Measurements from ENCODE around the gene RAB35. TPM values are rescaled to one million over a fixed set of nuclear protein-coding genes. Genes with fewer than 3 reads are reported as not detected.

The RAB35 gene
- total RNA-seq, 6 donors from 2014 or later = 14.2 to 63.1 (median 23.2) TPM

- ATAC-seq (ENCODE audit: low FRiP score in 2 of 2) (no peak), DNase-seq (no peak)
- H3K4me3 ChIP-seq = no peak overlapping the region
- WGBS, 2 donors = 71 to 86% methylated on average over 8 of the region's 8 CpGs
- no peak overlapping the region for H3K27ac ChIP-seq
- no peaks in the 10 kb centered on the region for H3K27me3 ChIP-seq
- no peak for TF ChIP-seq POLR2A (IDR thresholded peaks at IDR 0.05)
- TF ChIP-seq POLR2AphosphoS5 (IDR thresholded peaks at IDR 0.05) = no peak
- no peak for TF ChIP-seq CTCF (IDR thresholded peaks at IDR 0.05)
- TF ChIP-seq EP300 (IDR thresholded peaks at IDR 0.05) = no peak
- peaks cover 5 to 84% (median 68%) of the 10 kb centered on the region in 4 donors for H3K36me3 ChIP-seq
- no peaks in the 10 kb centered on the region for H3K9me3 ChIP-seq
- peaks cover 3 to 4% (median 3%) of the 10 kb centered on the region in 4 donors for H3K4me1 ChIP-seq
These were observed 20.8 kb downstream of the RAB35 start for GRCh38 chr12:120095736-120096135.

- H3K4me3 ChIP-seq = no peak overlapping the region
- no peak for ATAC-seq (ENCODE audit: low FRiP score in 2 of 2)
- H3K36me3 ChIP-seq = peaks cover 5 to 80% (median 64%) of the 10 kb centered on the region in 4 donors
- no peak overlapping the region for H3K27ac ChIP-seq
- H3K9me3 ChIP-seq = no peaks in the 10 kb centered on the region
- TF ChIP-seq POLR2A (IDR thresholded peaks at IDR 0.05) (no peak), CTCF (IDR thresholded peaks at IDR 0.05) (no peak), POLR2AphosphoS5 (IDR thresholded peaks at IDR 0.05) (no peak), EP300 (IDR thresholded peaks at IDR 0.05) (no peak)
- H3K27me3 ChIP-seq = no peaks in the 10 kb centered on the region
- WGBS, 2 donors = 92 to 93% methylated on average over 2 to 12 of the region's 13 CpGs
- DNase-seq = no peak
- no peaks in the 10 kb centered on the region for H3K4me1 ChIP-seq
These were observed 21.2 kb downstream of the RAB35 start for GRCh38 chr12:120095331-120095730.

GRCh38 chr12:120094485-120094884, 22.1 kb downstream of the RAB35 start:
- H3K36me3 ChIP-seq = peaks cover 5 to 73% (median 57%) of the 10 kb centered on the region in 4 donors
- H3K4me3 ChIP-seq = no peak overlapping the region
- ATAC-seq (ENCODE audit: low FRiP score in 2 of 2) = no peak
- no peaks in the 10 kb centered on the region for H3K4me1 ChIP-seq
- DNase-seq = no peak
- H3K27ac ChIP-seq = no peak overlapping the region
- H3K9me3 ChIP-seq = no peaks in the 10 kb centered on the region
- no peaks in the 10 kb centered on the region for H3K27me3 ChIP-seq
- 75 to 76% methylated on average over 4 to 9 of the region's 9 CpGs for WGBS, 2 donors
- TF ChIP-seq EP300 (IDR thresholded peaks at IDR 0.05) (no peak), POLR2AphosphoS5 (IDR thresholded peaks at IDR 0.05) (no peak), CTCF (IDR thresholded peaks at IDR 0.05) (no peak), POLR2A (IDR thresholded peaks at IDR 0.05) (no peak)

- Histone ChIP-seq H3K27ac (no peak overlapping the region), H3K9me3 (no peaks in the 10 kb centered on the region), H3K27me3 (no peaks in the 10 kb centered on the region), H3K4me3 (no peak overlapping the region), H3K4me1 (no peaks in the 10 kb centered on the region), H3K36me3 (peaks cover 5 to 66% (median 51%) of the 10 kb centered on the region in 4 donors)
- no peak for DNase-seq
- ATAC-seq (ENCODE audit: low FRiP score in 2 of 2) = peak in 1 of 2 donors; percentile 4
- TF ChIP-seq EP300 (IDR thresholded peaks at IDR 0.05) (no peak), POLR2AphosphoS5 (IDR thresholded peaks at IDR 0.05) (no peak), POLR2A (IDR thresholded peaks at IDR 0.05) (no peak), CTCF (IDR thresholded peaks at IDR 0.05) (no peak)
- WGBS, 2 donors = 66 to 80% methylated on average over 7 to 16 of the region's 17 CpGs
These were observed 22.8 kb downstream of the RAB35 start for GRCh38 chr12:120093592-120094355.

- no peak for ATAC-seq (ENCODE audit: low FRiP score in 2 of 2)
- no peak for TF ChIP-seq EP300 (IDR thresholded peaks at IDR 0.05)
- no peak for TF ChIP-seq POLR2A (IDR thresholded peaks at IDR 0.05)
- no peak for TF ChIP-seq CTCF (IDR thresholded peaks at IDR 0.05)
- no peak for TF ChIP-seq POLR2AphosphoS5 (IDR thresholded peaks at IDR 0.05)
- H3K36me3 ChIP-seq = peaks cover 5 to 61% (median 46%) of the 10 kb centered on the region in 4 donors
- no peaks in the 10 kb centered on the region for H3K27me3 ChIP-seq
- DNase-seq = no peak
- 83% methylated on average over 3 of the region's 4 CpGs; no CpG with 5 or more reads in 1 of the 2 donors for WGBS, 2 donors
- no peaks in the 10 kb centered on the region for H3K9me3 ChIP-seq
- no peaks in the 10 kb centered on the region for H3K4me1 ChIP-seq
- no peak overlapping the region for H3K27ac ChIP-seq
- no peak overlapping the region for H3K4me3 ChIP-seq
These were observed 23.3 kb downstream of the RAB35 start for GRCh38 chr12:120093336-120093591.
